SIG-M5 treated with dmso at 0.1 percent for 504 hours (cell line): ENCODE measurements around the gene ASIC3.
A peak's percentile ranks its signal among the peaks of the same experiment; 100 is the strongest.

Source experiments
- DNase-seq: peaks from one replicate; lab custom pipeline; 2025; ENCODE audit not compliant: unreplicated experiment; lab: John Stamatoyannopoulos, UW

Gene ASIC3

GRCh38 chr7:151056666-151057505 lies 8.6 kb downstream of the ASIC3 start:
- peak; percentile 25 for DNase-seq

- DNase-seq: no peak
Measured at GRCh38 chr7:151057506-151057988, 9.2 kb downstream of the ASIC3 start, which contains the start of gene CDK5. Gene CDK5, minus strand, starts transcription at chr7:151057897. Its CDS starts 49 bp downstream, at chr7:151057848.

GRCh38 chr7:151057989-151058780 lies 9.9 kb downstream of the ASIC3 start:
- peak; percentile 99 for DNase-seq

- peak; percentile 37 for DNase-seq
Measured at GRCh38 chr7:151058781-151059366, 10.5 kb downstream of the ASIC3 start.

- peak; percentile 62 for DNase-seq
Measured at GRCh38 chr7:151059367-151060112, 11.2 kb downstream of the ASIC3 start, which contains the start of gene SLC4A2. Gene SLC4A2, plus strand, starts transcription at chr7:151059589. Its CDS starts 2,399 bp downstream, at chr7:151061988.

- DNase-seq: no peak
Measured at GRCh38 chr7:151060113-151060415, 11.7 kb downstream of the ASIC3 start.

GRCh38 chr7:151060416-151061212 lies 12.3 kb downstream of the ASIC3 start:
- peak; percentile 21 for DNase-seq

- no peak for DNase-seq
Measured at GRCh38 chr7:151061213-151062110, 13.1 kb downstream of the ASIC3 start.

- DNase-seq: no peak
Measured at GRCh38 chr7:151062111-151062398, 13.7 kb downstream of the ASIC3 start.

- DNase-seq: no peak
Measured at GRCh38 chr7:151062399-151063211, 14.3 kb downstream of the ASIC3 start.

GRCh38 chr7:151063212-151063561 lies 14.9 kb downstream of the ASIC3 start:
- no peak for DNase-seq

GRCh38 chr7:151064454-151064853 lies 16.1 kb downstream of the ASIC3 start:
- no peak for DNase-seq

- DNase-seq: no peak
Measured at GRCh38 chr7:151064993-151065392, 16.7 kb downstream of the ASIC3 start.

- DNase-seq: no peak
Measured at GRCh38 chr7:151065516-151065915, 17.2 kb downstream of the ASIC3 start.

GRCh38 chr7:151066273-151066974 lies 18.1 kb downstream of the ASIC3 start:
- no peak for DNase-seq

GRCh38 chr7:151068069-151068773 lies 19.9 kb downstream of the ASIC3 start:
- DNase-seq: no peak

- no peak for DNase-seq
Measured at GRCh38 chr7:151069841-151070573, 21.7 kb downstream of the ASIC3 start.
